HCT116 (cell line): ENCODE data around the gene FBXL13. TPM values are rescaled to one million over a fixed set of nuclear protein-coding genes. Genes with fewer than 3 reads are reported as not detected.

Experiments
- ATAC-seq: fragments of 200-7000 bp; cut with Tn5 transposase; 2 replicates; pipeline ENCODE4 v1.9.1; 2020; ENCODE audit warnings: mild to moderate bottlenecking, moderate library complexity
- BruUV-seq: library from RNA; stranded (reverse); fragments of 400-500 nt; replicated peaks from 2 replicates; lab custom pipeline; 2021; lab: Mats Ljungman, UMichigan
- CTCF ChIA-PET: fragments of 300-600 bp; sonication (Branson Sonifier 250); formaldehyde crosslinking; loops from one replicate; lab custom pipeline; 2021; ENCODE audit warnings: antibody characterized with exemption; lab: Charles Lee
- POLR2A ChIA-PET: fragments of 300-600, 350-600 bp; sonication (Branson Sonifier 250); formaldehyde crosslinking; loops from one replicate; lab custom pipeline; 2021; ENCODE audit warnings: antibody characterized with exemption; lab: Charles Lee
- RAD21 ChIA-PET, 2 experiments: fragments of 300-600 bp; sonication (Branson Sonifier 250); formaldehyde crosslinking; loops; one replicate each; lab custom pipeline; 2023; ENCODE audit warnings: low total read pairs in 2 of 2; ENCODE audit not compliant: uncharacterized antibody in 2 of 2, unreplicated experiment in 2 of 2, low non-redundant PET in 1 of 2; lab: Charles Lee
- DNase-seq: peaks from one replicate; pipeline ENCODE4 v3.0.0-alpha.2; 2010; ENCODE audit warnings: low read depth, low spot score
- H2AFZ ChIP-seq: fragments of 200-600 bp; shearing (Covaris generic), sonication (generic); 2 replicates; pipeline ENCODE4 v1.6.1; 2017; ENCODE audit warnings: low read depth, mixed run types, mixed read lengths, antibody characterized with exemption, low read length; ENCODE audit not compliant: poor library complexity, severe bottlenecking
- H3K27ac ChIP-seq: 2 replicates; pipeline ENCODE4 v1.5.1; 2012; ENCODE audit warnings: low read depth, low read length
- H3K27me3 ChIP-seq: fragments of 200-600 bp; sonication (generic); 2 replicates; pipeline ENCODE4 v1.6.1; 2016; ENCODE audit warnings: mixed run types, low read length, mixed read lengths; ENCODE audit not compliant: insufficient read depth
- H3K36me3 ChIP-seq, 2 experiments: fragments of 200-500 bp in 1 of 2; fragments of 200-600 bp in 1 of 2; sonication (Bioruptor generic) in 1 of 2; sonication (generic) in 1 of 2; 2 replicates each; pipeline versions ENCODE4 v1.5.1 to v1.6.1; 2014 to 2016; ENCODE audit warnings: low read length in 2 of 2, inconsistent platforms in 1 of 2, mixed read lengths in 1 of 2, mixed run types in 1 of 2; ENCODE audit not compliant: insufficient read depth in 2 of 2, control insufficient read depth in 1 of 2
- H3K4me1 ChIP-seq, 2 experiments: fragments of 200-600 bp in 1 of 2; sonication (generic) in 1 of 2; 2 replicates each; pipeline versions ENCODE4 v1.5.1 to v1.6.1; 2012 to 2017; ENCODE audit warnings: low read length in 2 of 2, inconsistent platforms in 1 of 2, mild to moderate bottlenecking in 1 of 2, mixed read lengths in 1 of 2, mixed run types in 1 of 2, moderate library complexity in 1 of 2; ENCODE audit not compliant: insufficient read depth in 2 of 2, control insufficient read depth in 1 of 2
- H3K4me2 ChIP-seq: fragments of 200-600 bp; sonication (generic); 2 replicates; pipeline ENCODE4 v1.6.1; 2017; ENCODE audit warnings: mixed run types, low read length, mixed read lengths
- H3K4me3 ChIP-seq, 2 experiments: fragments of 200-600 bp in 1 of 2; sonication (generic) in 1 of 2; replicated peaks in 1 of 2; 2 replicates each; pipeline ENCODE4 v1.5.1; 2011 to 2016; ENCODE audit warnings: low read length in 2 of 2, control low read depth in 1 of 2, low read depth in 1 of 2, mild to moderate bottlenecking in 1 of 2, mixed read lengths in 1 of 2, mixed run types in 1 of 2
- H3K79me2 ChIP-seq: fragments of 200-600 bp; sonication (generic); 2 replicates; pipeline ENCODE4 v1.6.1; 2017; ENCODE audit warnings: mild to moderate bottlenecking, mixed run types, low read length, moderate library complexity, mixed read lengths; ENCODE audit not compliant: insufficient read depth
- H3K9ac ChIP-seq: fragments of 200-600 bp; sonication (generic); 2 replicates; pipeline ENCODE4 v1.6.1; 2016; ENCODE audit warnings: low read length, mixed read lengths
- H3K9me2 ChIP-seq: fragments of 200-600 bp; sonication (generic), shearing (Covaris generic); 2 replicates; pipeline ENCODE4 v1.6.1; 2017; ENCODE audit warnings: mixed run types, mild to moderate bottlenecking, moderate library complexity; ENCODE audit not compliant: insufficient read depth
- H3K9me3 ChIP-seq, 2 experiments: fragments of 200-500 bp in 1 of 2; fragments of 200-600 bp in 1 of 2; sonication (Bioruptor generic) in 1 of 2; sonication (generic) in 1 of 2; 2 replicates each; pipeline ENCODE4 v1.6.1; 2014 to 2017; ENCODE audit warnings: low read length in 2 of 2, mixed read lengths in 2 of 2, inconsistent platforms in 1 of 2, low read depth in 1 of 2, mild to moderate bottlenecking in 1 of 2, mixed run types in 1 of 2, moderate library complexity in 1 of 2; ENCODE audit not compliant: control insufficient read depth in 1 of 2, insufficient read depth in 1 of 2
- H4K20me1 ChIP-seq: fragments of 200-600 bp; sonication (generic), shearing (Covaris generic); 2 replicates; pipeline ENCODE4 v1.6.1; 2017; ENCODE audit warnings: mixed run types, mild to moderate bottlenecking, moderate library complexity; ENCODE audit not compliant: insufficient read depth
- CEBPB ChIP-seq: IDR thresholded peaks from 2 replicates; pipeline ENCODE4 v1.6.1; 2012; ENCODE audit warnings: low read depth
- EGR1 ChIP-seq: IDR thresholded peaks from 2 replicates; pipeline ENCODE4 v1.6.1; 2012; ENCODE audit warnings: low read depth
- POLR2AphosphoS5 ChIP-seq: IDR thresholded peaks from 2 replicates; pipeline ENCODE4 v1.6.1; 2011; ENCODE audit warnings: mild to moderate bottlenecking, low read depth, low read length, moderate library complexity
- RAD21 ChIP-seq: IDR thresholded peaks from 2 replicates; pipeline ENCODE4 v1.6.1; 2012; ENCODE audit warnings: low read depth, mild to moderate bottlenecking
- TCF7L2 ChIP-seq: IDR thresholded peaks from 2 replicates; pipeline ENCODE4 v1.7.0; 2011; ENCODE audit warnings: borderline replicate concordance, inconsistent platforms; ENCODE audit not compliant: insufficient read depth, insufficient read length; ENCODE audit errors: extremely low read depth
- ZFX ChIP-seq: fragments of 450-650 bp; IDR thresholded peaks from 2 replicates; pipeline ENCODE4 v1.6.1; 2017
- intact Hi-C: fragments of 100-400 bp; cut with micrococcal nuclease; formaldehyde crosslinking; loops from 2 replicates; pipeline ENCODE4 v1.10.0; 2022
- total RNA-seq: library from RNA; stranded (reverse); gene quantifications from one replicate; pipeline ENCODE4 v1.2.1, GENCODE V29; 2021; ENCODE audit not compliant: unreplicated experiment
- TF ChIP-seq, protein P1 (sequence below), 3 experiments: fragments of 200-600 bp in 1 of 3; sonication (generic) in 1 of 3; IDR thresholded peaks in 2 of 3; conservative IDR thresholded peaks in 1 of 3; 2 replicates each; pipeline ENCODE4 v1.5.1; 2012 to 2017; ENCODE audit warnings: low read depth in 2 of 3, low read length in 2 of 3, antibody characterized with exemption in 1 of 3, borderline replicate concordance in 1 of 3, control low read depth in 1 of 3, mild to moderate bottlenecking in 1 of 3, mixed read lengths in 1 of 3, mixed run types in 1 of 3, moderate library complexity in 1 of 3; ENCODE audit not compliant: insufficient read depth in 1 of 3

FBXL13 gene
- total RNA-seq, 1 experiment from 2014 or later: 1.0 TPM

DNA sequence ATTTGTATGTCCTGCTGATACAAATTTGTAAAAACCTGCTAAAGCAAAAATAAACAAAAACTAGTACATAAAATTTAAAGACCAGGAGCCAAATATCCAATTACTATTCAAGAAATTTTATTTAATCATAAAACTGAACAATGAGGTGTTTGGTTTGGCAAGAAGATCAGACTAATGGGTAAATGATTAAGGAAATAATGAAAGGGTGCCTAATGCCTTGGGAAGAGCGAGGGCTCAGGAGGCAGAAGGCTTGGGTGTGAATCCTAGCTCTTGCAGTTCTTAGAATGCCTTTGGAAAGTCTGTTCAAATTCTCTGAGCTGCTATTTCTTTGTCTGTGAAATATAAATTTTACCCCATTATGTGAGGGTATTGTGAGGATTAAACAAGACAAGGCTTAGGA lies 41.9 kb upstream of the FBXL13 start:
- Histone ChIP-seq H3K79me2 (no peaks in the 10 kb centered on the region), H3K4me1 (peaks cover 8 to 12% of the 10 kb centered on the region in 2 experiments), H3K9me3 (no peaks in the 10 kb centered on the region), H3K27ac (no peak overlapping the region), H3K27me3 (no peaks in the 10 kb centered on the region), H4K20me1 (no peaks in the 10 kb centered on the region), H3K4me3 (no peak overlapping the region), H3K36me3 (peaks cover 0 to 8% of the 10 kb centered on the region in 2 experiments; a peak in 1 of 4 replicates), H2AFZ (no peak overlapping the region), H3K4me2 (no peak overlapping the region), H3K9ac (no peak overlapping the region), H3K9me2 (no peaks in the 10 kb centered on the region)
- ATAC-seq: no peak
- intact Hi-C loops: no loop called here
- RAD21 ChIA-PET: no interaction called here
- CTCF ChIA-PET: no interaction called here
- POLR2A ChIA-PET: no interaction called here
- DNase-seq: no peak
- no TSS peak for BruUV-seq
- no peak for TF ChIP-seq TCF7L2
- TF ChIP-seq EGR1: no peak

DNA sequence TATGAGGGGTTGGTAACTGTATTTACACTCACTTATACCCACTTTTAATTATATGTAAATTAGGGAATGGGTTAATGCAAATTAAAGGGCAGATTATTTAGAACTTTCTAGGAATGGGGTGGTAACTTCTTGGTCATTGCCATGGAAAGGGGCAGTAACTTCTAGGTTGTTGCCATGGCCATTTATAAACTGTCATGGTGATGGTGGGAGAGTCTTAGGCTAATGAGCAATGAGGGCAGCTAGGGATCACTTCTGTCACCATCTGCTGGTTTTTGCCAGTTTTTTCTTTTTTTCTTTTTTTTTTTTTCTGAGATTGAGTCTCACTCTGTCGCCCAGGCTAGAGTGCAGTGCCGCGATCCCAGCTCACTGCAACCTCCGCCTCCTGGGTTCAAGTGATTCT lies 41.2 kb upstream of the FBXL13 start:
- POLR2A ChIA-PET: no interaction called here
- H3K4me2 ChIP-seq: no peak overlapping the region
- BruUV-seq: no TSS peak
- H3K27ac ChIP-seq: no peak overlapping the region
- H2AFZ ChIP-seq: no peak overlapping the region
- no peaks in the 10 kb centered on the region for H4K20me1 ChIP-seq
- DNase-seq: no peak
- RAD21 ChIA-PET: no interaction called here
- no peak for ATAC-seq
- H3K27me3 ChIP-seq: no peaks in the 10 kb centered on the region
- no peak for TF ChIP-seq EGR1
- no peak for TF ChIP-seq TCF7L2
- no peak for TF ChIP-seq ZFX
- TF ChIP-seq RAD21: no peak
- no peak for TF ChIP-seq CEBPB
- no peak for TF ChIP-seq POLR2AphosphoS5
- TF ChIP-seq, protein P1, sequence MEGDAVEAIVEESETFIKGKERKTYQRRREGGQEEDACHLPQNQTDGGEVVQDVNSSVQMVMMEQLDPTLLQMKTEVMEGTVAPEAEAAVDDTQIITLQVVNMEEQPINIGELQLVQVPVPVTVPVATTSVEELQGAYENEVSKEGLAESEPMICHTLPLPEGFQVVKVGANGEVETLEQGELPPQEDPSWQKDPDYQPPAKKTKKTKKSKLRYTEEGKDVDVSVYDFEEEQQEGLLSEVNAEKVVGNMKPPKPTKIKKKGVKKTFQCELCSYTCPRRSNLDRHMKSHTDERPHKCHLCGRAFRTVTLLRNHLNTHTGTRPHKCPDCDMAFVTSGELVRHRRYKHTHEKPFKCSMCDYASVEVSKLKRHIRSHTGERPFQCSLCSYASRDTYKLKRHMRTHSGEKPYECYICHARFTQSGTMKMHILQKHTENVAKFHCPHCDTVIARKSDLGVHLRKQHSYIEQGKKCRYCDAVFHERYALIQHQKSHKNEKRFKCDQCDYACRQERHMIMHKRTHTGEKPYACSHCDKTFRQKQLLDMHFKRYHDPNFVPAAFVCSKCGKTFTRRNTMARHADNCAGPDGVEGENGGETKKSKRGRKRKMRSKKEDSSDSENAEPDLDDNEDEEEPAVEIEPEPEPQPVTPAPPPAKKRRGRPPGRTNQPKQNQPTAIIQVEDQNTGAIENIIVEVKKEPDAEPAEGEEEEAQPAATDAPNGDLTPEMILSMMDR (IDR thresholded peaks at IDR 0.05 in 2 of 3, conservative IDR thresholded peaks at IDR 0.05 in 1 of 3; ENCODE audit: borderline replicate concordance in 1 of 3, insufficient read depth in 1 of 3, low read depth in 2 of 3, low read length in 2 of 3): no peak
- H3K9me2 ChIP-seq: no peaks in the 10 kb centered on the region
- peaks cover 0 to 8% of the 10 kb centered on the region in 2 experiments; a peak in 1 of 4 replicates for H3K36me3 ChIP-seq
- H3K4me1 ChIP-seq: peaks cover 8 to 12% of the 10 kb centered on the region in 2 experiments
- no peak overlapping the region for H3K4me3 ChIP-seq
- no peaks in the 10 kb centered on the region for H3K9me3 ChIP-seq
- intact Hi-C loops: no loop called here
- H3K79me2 ChIP-seq: no peaks in the 10 kb centered on the region
- H3K9ac ChIP-seq: no peak overlapping the region
- CTCF ChIA-PET: no interaction called here
